ENCODE results near the gene ENOX1.

Gene ENOX1

GRCh38 chr13:43339145-43339804 lies 447.5 kb downstream of the ENOX1 start:
- no peak for DNase-seq

- DNase-seq: no peak
Observed at GRCh38 chr13:43335764-43336163, 451.0 kb downstream of the ENOX1 start.

GRCh38 chr13:43333176-43333575 lies 453.6 kb downstream of the ENOX1 start:
- no peak for DNase-seq

- peak; percentile 40 for DNase-seq
Observed at GRCh38 chr13:43331672-43332071, 455.1 kb downstream of the ENOX1 start.

- no peak for DNase-seq
Observed at GRCh38 chr13:43329702-43330101, 457.1 kb downstream of the ENOX1 start.

- no peak for DNase-seq
Observed at GRCh38 chr13:43328907-43329306, 457.9 kb downstream of the ENOX1 start.

GRCh38 chr13:43326100-43326499 lies 460.7 kb downstream of the ENOX1 start:
- no peak for DNase-seq

GRCh38 chr13:43325636-43326035 lies 461.1 kb downstream of the ENOX1 start:
- DNase-seq: no peak

- no peak for DNase-seq
Observed at GRCh38 chr13:43324129-43324528, 462.6 kb downstream of the ENOX1 start.

GRCh38 chr13:43319617-43320444 lies 466.9 kb downstream of the ENOX1 start:
- DNase-seq: no peak

- peak; percentile 76 for DNase-seq
Observed at GRCh38 chr13:43316946-43317353, 469.8 kb downstream of the ENOX1 start.

GRCh38 chr13:43316281-43316680 lies 470.5 kb downstream of the ENOX1 start:
- no peak for DNase-seq

GRCh38 chr13:43315522-43315921 lies 471.2 kb downstream of the ENOX1 start:
- no peak for DNase-seq

- peak; percentile 31 for DNase-seq
Observed at GRCh38 chr13:43309311-43309710, 477.5 kb downstream of the ENOX1 start.

GRCh38 chr13:43307921-43308433 lies 478.8 kb downstream of the ENOX1 start:
- DNase-seq: peak; percentile 96

- no peak for DNase-seq
Observed at GRCh38 chr13:43307221-43307920, 479.4 kb downstream of the ENOX1 start.

GRCh38 chr13:43306372-43306771 lies 480.4 kb downstream of the ENOX1 start:
- no peak for DNase-seq

GRCh38 chr13:43305416-43305815 lies 481.4 kb downstream of the ENOX1 start:
- no peak for DNase-seq

- no peak for DNase-seq
Observed at GRCh38 chr13:43304945-43305344, 481.8 kb downstream of the ENOX1 start.

GRCh38 chr13:43304449-43304848 lies 482.3 kb downstream of the ENOX1 start:
- no peak for DNase-seq

- DNase-seq: peak; percentile 70
Observed at GRCh38 chr13:43303033-43303729, 483.6 kb downstream of the ENOX1 start.

- peak; percentile 71 for DNase-seq
Observed at GRCh38 chr13:43301346-43301969, 485.3 kb downstream of the ENOX1 start.

Measured in fibroblast of skin of right quadriceps (primary cell).